GM21576 (cell line): ENCODE measurements around the gene FES.
"Not testable (repeated sequence)": the region's sequence is repeated elsewhere in the genome, so short reads cannot be mapped to it uniquely, and the experiment has no call there.

Source experiments
- ATAC-seq: cut with Tn5 transposase; IDR thresholded peaks from one replicate; pipeline ENCODE4 v1.9.1; 2021; ENCODE audit warnings: mild to moderate bottlenecking, moderate library complexity; ENCODE audit not compliant: unreplicated experiment

The FES gene

DNA sequence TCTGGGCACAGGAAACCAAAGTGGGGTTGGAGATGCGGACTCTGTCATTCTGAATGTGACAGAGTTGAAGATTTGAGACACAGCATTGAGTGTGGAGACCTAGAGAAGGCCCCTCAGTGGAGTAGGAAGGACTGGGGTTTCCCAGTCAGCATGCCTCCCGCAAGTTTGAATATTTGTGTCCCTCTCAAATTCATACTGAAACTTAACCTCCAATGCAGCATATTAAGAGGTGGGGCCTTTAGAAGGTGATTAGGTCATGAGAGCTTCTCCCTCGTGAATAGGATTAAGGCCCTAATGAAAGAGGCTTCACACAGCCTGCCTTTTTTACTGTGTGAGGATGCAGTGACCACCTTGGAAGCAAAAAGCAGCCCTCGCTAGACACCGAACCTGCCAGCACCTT is 40.1 kb downstream of the FES start:
- ATAC-seq: peak; percentile 76

DNA sequence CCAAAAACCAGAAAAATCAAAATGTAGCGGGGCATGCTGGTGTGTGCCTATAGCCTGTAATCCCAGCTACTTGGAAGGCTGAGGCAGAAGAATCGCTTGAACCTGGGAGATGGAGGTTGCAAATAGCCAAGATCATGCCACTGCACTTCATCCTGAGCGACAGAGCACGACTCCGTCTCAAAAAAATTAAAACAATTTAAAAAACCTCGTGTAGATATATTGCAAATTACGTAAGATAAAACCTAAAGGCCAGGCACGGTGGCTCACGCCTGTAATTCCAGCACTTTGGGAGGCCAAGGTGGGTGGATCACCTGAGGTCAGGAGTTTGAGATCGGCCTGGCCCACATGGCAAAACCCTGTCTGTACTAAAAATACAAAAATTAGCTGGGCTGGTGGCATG is 42.5 kb downstream of the FES start:
- ATAC-seq: not testable (repeated sequence)

GRCh38 chr15:90928106-90928505 is 43.8 kb downstream of the FES start:
- not testable (repeated sequence) for ATAC-seq

DNA sequence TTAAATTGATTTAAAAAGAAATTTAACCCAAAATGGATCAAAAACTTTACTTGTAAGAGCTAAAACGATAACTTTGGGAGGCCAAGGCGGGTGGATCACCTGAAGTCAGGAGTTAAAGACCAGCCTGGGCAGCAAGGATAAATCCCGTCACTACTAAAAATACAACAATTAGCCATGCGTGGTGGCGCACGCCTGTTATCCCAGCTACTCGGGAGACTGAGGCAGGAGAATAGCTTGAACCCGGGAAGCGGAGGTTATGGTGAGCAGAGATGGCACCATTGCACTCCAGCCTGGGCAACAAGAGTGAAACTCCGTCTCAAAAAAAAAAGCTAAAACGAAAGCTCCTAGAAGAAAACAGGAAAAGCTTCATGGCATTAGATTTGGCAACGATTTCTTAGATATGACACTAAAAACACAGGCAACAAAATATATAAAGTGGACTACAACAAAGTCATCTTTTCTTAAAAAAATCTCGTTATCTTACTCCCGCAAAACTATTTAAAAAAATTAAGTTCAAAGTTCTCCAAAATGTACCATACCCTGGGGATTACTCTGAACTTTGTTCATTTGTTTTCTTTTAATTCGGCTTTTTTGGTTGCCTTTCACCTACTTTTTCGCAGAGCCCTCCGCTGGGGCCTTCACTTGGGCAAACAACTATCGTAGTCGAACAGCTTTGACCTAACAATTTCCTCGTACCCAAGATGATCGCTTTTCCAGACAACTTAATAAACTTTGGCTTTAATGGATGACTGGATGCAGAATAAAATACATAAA is 45.1 kb downstream of the FES start:
- ATAC-seq: no peak

DNA sequence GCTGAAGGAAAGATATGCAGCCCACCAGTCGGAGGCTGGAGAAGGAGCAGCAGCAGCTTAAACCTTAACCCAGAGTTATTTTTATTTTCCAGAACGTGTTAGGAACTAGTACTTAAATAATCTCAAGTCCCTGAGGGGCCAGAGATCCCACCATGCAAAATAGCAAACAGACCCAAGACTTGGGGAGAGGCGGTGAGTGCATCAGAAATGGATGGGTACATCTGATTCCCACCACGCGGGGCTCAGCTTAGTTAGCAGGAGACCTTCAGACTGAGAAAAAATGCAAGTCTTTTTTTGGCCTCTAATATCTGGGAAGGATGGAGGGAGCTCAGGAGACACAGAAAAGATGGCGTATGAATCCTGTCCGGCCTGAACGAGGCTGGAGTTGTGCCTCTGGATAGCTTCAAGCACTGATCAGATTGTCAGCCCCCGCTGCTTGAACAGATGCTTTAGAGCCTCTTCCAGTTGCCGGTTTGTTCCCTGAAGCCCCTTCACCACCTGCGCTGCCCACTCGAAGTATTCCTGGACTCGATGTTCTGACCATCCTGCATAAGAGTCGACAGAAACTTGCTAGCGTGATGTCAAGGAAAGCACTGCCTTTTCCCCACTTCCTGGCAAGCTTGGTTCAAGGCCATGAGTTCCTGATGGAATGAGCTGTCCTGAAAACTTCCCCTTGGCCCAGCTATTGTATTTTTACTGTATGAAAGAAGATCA is 46.7 kb downstream of the FES start:
- no peak for ATAC-seq

GRCh38 chr15:90931575-90931827 is 47.2 kb downstream of the FES start:
- ATAC-seq: no peak

GRCh38 chr15:90931828-90932659 is 47.7 kb downstream of the FES start, which contains the start of gene HDDC3:
HDDC3 (minus strand) TSS chr15:90932549; CDS start chr15:90932540, 9 bp downstream.
- ATAC-seq: peak; percentile 47

GRCh38 chr15:90932660-90932991 is 48.3 kb downstream of the FES start:
- no peak for ATAC-seq

- no peak for ATAC-seq
These were observed 49.0 kb downstream of the FES start for GRCh38 chr15:90933301-90933700.

DNA sequence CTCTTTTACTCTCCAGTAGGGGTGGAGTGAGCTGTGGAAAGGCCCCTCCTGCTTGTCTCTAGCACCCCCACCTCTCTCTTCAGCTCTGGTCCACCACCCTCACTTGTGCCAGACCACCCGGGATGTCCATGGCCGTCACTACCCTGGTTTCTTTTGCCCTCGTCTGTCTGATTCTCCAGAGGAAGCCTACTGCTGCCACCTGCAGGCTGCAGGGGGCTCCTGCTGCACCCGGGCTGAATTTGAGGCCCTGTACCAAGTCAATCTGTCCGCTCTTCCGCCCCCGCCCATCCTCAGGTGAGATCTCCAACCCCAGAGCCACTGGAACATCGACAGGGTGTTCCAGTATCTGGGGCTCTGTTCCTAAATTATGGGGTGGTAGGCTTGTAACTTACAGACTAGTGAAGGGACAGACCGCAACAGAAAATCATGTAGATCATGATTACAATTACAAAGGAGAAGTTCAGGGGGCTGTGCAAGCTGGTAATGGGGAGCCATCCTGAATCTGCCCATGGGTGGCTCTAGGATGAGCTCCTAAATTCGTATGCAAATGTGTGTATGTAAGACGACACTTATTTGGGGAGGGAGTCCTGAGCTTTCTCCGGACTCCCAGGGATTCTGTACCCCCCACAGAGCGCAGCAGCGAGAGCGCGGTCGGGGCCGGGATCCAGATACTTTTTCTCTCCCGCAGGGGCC is 50.1 kb downstream of the FES start:
- peak; percentile 29 for ATAC-seq

DNA sequence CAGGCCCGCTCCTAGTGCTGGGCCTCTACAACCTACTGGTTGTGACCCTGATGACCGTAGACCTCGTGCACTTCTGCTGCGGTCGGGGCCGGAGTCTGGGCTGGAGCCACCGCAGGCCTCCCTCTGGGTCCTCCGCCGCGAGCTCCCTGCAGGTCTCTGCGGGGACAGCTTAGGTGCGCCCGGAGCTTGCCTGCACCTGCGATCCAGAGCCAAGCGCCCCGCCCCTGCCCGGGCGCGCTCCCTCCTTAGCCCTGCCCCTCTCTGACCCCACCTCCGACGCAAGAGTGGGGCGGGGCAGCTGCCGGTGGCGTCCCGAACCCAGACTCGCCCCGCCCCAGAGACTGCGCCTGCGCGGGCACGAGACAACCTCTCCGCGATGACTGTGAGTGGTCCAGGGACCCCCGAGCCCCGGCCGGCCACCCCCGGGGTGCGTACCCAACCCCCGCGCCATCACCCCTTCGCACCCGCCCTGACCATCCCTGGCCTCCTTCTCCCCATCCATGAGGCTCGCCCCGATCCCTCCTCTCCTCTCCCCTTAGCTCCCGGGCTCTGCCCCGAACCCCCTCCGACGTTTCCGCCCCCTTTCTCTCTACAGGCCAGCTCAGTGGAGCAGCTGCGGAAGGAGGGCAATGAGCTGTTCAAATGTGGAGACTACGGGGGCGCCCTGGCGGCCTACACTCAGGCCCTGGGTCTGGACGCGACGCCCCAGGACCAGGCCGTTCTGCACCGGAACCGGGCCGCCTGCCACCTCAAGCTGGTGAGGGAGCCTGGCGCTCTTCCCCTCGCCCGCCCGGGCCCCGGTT is 50.8 kb downstream of the FES start, which contains the start of gene UNC45A:
Gene UNC45A (plus strand): TSS at position 337 of the 803 bp plus-strand sequence. CDS start 40 bp downstream, at position 377.
- ATAC-seq: peak; percentile 62

DNA sequence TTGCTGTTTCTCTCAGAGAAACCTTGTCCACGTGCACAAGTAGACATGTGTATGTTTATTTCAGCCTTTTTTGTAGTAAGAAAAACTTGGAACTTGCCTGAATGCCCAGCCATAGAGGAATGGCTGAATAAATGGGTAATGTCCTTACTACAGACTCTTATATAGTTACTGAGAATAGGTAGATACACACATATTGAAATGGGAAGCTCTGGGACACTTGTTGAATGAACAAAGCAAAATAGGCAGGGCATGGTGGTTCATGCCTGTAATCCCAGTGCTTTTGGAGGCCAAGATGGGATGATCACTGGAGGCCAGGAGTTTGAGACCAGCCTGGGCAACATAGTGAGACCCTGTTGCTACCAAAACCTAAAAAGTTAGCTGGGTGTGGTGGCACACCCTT is 52.5 kb downstream of the FES start:
- ATAC-seq: no peak

- ATAC-seq: no peak
These were observed 54.0 kb downstream of the FES start for GRCh38 chr15:90938261-90938660.

DNA sequence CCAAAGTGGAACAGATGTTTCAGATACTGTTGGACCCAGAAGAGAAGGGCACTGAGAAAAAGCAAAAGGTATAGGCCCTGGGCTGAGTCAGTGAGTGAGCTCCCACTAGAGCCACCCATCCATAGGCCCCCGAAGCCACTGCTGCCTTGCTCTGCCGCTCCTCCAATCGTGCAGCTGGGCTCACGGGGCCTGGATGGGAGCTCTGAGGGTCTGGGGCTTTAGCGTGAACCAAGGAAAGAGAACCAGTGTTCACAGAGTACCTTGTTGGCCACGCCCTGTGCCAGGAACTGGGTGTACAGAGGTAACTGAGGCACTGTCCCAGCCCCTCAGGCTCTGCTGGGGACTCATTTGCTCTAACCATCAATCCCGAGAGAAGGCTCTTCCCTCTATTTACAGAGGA is 55.5 kb downstream of the FES start:
- ATAC-seq: no peak

- no peak for ATAC-seq
These were observed 56.7 kb downstream of the FES start for GRCh38 chr15:90941038-90941437.

- ATAC-seq: no peak
These were observed 58.2 kb downstream of the FES start for GRCh38 chr15:90942354-90943120.

DNA sequence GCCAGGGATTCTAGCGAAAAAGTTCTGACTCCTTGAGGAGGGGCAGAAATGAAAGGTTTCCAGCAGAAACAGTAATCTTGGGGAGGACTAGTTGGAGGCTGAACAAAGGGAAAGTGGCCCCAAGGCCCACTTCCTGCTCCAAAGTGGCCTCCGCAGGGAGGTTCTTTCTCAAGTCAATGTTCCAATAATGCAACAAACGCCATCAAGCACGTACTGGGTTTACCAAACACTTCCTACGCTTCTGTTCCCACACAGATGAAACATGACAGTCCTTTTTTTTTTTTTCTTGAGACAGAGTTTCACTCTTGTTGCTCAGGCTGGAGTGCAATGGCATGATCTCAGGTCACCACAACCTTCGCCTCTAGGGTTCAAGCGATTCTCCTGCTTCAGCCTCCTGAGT is 60.8 kb downstream of the FES start:
- ATAC-seq: no peak
